Measurements from ENCODE around the gene VPS13D. TPM values are rescaled to one million over a fixed set of nuclear protein-coding genes. Genes with fewer than 3 reads are reported as not detected.

The VPS13D gene
- total RNA-seq, 1 experiment from 2014 or later, result 33.1 TPM

- ChIA-PET POLR2A (no interaction called here), CTCF (interaction anchor here (1.2 kb wide), 1 partner anchor 10 kb away, joined by 6 read pairs; no protein-coding TSS in a partner anchor)
Observed at GRCh38 chr1:12398479-12398878, 168.6 kb downstream of the VPS13D start.

DNA sequence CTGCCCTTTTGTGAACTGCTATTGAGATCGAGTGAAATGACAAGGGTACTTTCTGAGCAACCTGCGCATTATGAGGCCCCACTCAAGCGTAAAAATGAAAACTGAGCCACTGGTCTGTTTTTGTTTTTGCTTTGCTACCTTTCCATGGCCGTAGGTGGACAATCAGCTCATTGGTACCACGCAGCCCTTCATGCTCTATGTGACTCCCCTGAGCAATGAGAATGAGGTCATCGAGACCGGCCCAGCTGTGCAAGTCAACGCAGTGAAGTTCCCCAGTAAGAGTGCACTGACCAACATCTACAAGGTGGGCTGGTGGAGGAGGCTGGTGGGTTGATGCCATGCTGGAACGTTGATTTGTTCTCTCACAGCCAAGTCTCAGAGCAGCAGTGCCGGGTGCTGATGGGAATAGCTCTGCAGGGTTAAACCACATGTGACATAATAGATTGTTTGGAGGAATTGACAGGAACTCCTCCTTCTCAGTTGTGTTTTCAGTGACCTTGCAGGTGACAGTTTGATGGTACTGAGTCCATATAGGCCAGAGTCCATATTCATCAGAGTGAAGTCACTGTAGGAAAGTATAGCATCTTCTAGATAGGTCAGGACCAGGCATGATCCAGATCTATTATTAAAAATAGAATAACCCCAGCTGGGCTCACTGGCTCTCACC, 170.3 kb downstream of the VPS13D start:
- in situ Hi-C loops (cut with HindIII; ENCODE audit: low pct_unique_long_range_greater_than_20kb, low sequenced_read_pairs), result no loop called here
- Histone ChIP-seq H3K27ac (ENCODE audit: low read length) (no peak overlapping the region), H3K36me3 (ENCODE audit: control insufficient read depth, insufficient read depth, low read length) (peaks cover 2% of the 10 kb centered on the region; the same call in 1 of the 2 replicates), H3K9me3 (ENCODE audit: control insufficient read depth, insufficient read depth, low read depth, low read length) (no peaks in the 10 kb centered on the region), H3K4me3 (ENCODE audit: low read depth in 2 of 2, low read length in 2 of 2) (no peak overlapping the region), H3K27me3 (ENCODE audit: control insufficient read depth, insufficient read depth, low read length) (no peaks in the 10 kb centered on the region), H3K4me1 (ENCODE audit: control insufficient read depth, insufficient read depth, low read length) (no peaks in the 10 kb centered on the region)
- ChIA-PET POLR2A (no interaction called here), CTCF (no interaction called here)
- DNase-seq (ENCODE audit: low read depth, low spot score) (no peak), ATAC-seq (no peak)
- intact Hi-C loops (cut with micrococcal nuclease; ENCODE audit: unreplicated experiment), result no loop called here
- TF ChIP-seq CTCF (IDR thresholded peaks at IDR 0.05) (no peak), POLR2AphosphoS5 (IDR thresholded peaks at IDR 0.05; ENCODE audit: low read depth, low read length) (no peak)
- no TSS peak for BruUV-seq (replicated peaks)

More at GRCh38 chr1:12398479-12398878, 168.6 kb downstream of the VPS13D start:
- intact Hi-C loops (cut with micrococcal nuclease; ENCODE audit: unreplicated experiment), result no loop called here
- TF ChIP-seq REST (IDR thresholded peaks at IDR 0.05; ENCODE audit: insufficient read depth in 1 of 2, low read depth in 2 of 2, low read length in 1 of 2) (no peak), TCF7L2 (IDR thresholded peaks at IDR 0.05; ENCODE audit: low read depth, low read length) (no peak), POLR2AphosphoS5 (IDR thresholded peaks at IDR 0.05; ENCODE audit: low read depth, low read length) (no peak), SIN3A (IDR thresholded peaks at IDR 0.05; ENCODE audit: borderline replicate concordance, insufficient read depth, low read depth, low read length) (no peak), CTCF (IDR thresholded peaks at IDR 0.05) (no peak)
- no peak for ATAC-seq
- Histone ChIP-seq H3K4me3 (ENCODE audit: low read depth in 2 of 2, low read length in 2 of 2) (no peak overlapping the region), H3K27me3 (ENCODE audit: control insufficient read depth, insufficient read depth, low read length) (no peaks in the 10 kb centered on the region), H3K27ac (ENCODE audit: low read length) (no peak overlapping the region), H3K36me3 (ENCODE audit: control insufficient read depth, insufficient read depth, low read length) (peaks cover 2% of the 10 kb centered on the region; the same call in 1 of the 2 replicates), H3K9me3 (ENCODE audit: control insufficient read depth, insufficient read depth, low read depth, low read length) (no peaks in the 10 kb centered on the region), H3K4me1 (ENCODE audit: control insufficient read depth, insufficient read depth, low read length) (no peaks in the 10 kb centered on the region)
- in situ Hi-C loops (cut with HindIII; ENCODE audit: low pct_unique_long_range_greater_than_20kb, low sequenced_read_pairs), result no loop called here
- DNase-seq (ENCODE audit: low read depth, low spot score), result no peak
- BruUV-seq (replicated peaks), result no TSS peak

Data from Panc1 (cell line).